ENCODE data around the gene SSTR3.

DNA sequence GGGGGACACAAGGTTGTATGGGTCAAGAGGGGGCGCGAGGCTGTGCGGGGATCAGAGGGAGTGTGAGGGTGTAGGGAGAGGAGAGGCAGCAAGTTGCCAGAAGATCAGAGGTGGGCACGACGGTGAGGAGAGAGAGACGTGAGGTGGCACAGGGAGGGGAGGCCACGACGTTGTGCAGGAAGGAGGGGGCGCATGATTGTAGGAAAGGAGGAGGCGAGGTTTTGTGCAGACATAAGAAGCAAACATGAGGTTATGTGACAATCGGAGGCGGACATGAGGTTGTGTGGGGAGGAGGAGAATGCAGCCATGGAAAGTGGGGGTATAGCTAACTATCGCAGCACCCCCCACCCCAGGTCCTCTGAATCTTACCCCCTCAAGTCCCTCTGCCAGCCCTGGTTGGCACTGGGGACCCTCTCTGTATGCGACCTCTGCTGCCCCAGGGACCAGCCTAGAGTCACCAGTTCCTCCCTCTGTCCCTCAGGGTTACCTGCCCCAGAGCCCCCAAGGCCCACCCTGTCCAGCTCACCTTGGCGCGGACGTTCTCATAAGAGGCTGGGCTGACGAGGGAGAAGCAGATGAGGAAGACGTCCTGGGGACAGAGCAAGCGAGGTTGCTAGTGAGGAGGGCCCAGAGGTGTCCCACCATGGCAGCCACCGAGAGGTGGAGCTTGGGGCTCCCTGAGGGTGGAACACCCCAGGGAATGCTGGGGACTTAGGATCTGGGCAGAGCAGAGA is 19.3 kb upstream of the SSTR3 start:
- TF ChIP-seq CTCF (conservative IDR thresholded peaks at IDR 0.05), result no peak
- TF ChIP-seq ZFX (IDR thresholded peaks at IDR 0.05), result no peak
